Left renal cortex interstitium (tissue), 4 donors: Measurements from ENCODE around the gene NPAS4. TPM values are rescaled to one million over a fixed set of nuclear protein-coding genes. Genes with fewer than 3 reads are reported as not detected.

Experiments
- DNase-seq, 4 donors: peaks; one replicate each; pipeline ENCODE4 v3.0.0-alpha.2; 2013; ENCODE audit warnings: low read depth in 4 of 4, low spot score in 2 of 4, missing footprints in 1 of 4
- polyA plus RNA-seq, 4 donors: library from polyadenylated mRNA; unstranded; fragments of 120-200 nt; gene quantifications; one replicate each; pipeline ENCODE4 v1.2.1, GENCODE V29; 2013; ENCODE audit not compliant: insufficient read length in 4 of 4

NPAS4 gene
- polyA plus RNA-seq, 4 donors, result 0.06 to 0.54 (median 0.22) TPM

DNA sequence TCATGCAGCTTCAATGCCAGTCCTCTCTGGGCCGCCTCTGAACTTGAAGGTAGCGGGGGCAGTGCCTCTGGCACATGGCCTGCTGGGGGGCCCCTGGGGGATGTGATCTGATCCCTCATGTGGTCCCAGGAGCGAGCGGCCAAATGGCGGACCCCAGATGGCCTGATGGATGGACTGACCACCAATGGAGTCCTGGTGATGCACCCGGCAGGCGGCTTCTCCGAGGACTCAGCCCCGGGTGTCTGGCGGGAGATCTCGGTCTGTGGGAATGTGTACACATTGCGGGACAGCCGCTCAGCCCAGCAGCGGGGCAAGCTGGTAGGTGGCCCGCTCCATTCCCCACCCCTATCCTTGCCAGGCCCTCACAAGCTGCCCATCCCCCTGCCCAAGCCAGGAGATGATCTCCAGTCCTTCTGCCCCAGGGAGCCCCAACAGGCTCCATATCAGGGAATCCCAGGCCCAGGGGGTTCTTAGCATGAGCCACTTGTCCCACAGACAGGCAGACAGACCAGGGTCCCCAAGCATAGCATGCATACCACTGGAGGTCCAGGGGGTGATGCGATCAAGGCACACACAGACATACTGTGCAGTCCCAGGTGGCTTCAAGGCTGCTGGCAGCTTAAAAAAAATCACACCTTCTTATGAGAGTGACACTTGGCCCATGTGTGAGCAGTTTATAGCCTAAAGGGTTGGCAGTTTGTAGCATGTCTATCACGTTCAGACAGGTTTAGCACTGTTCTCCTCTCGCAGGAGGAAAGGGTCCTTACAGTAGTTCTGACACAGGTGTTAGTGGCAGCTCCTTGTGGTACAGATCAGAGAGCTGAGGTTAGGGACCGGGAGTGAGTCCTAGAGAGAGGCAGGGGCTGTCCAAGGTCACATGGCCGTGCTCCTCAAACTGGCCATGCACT is 53.0 kb downstream of the NPAS4 start:
- DNase-seq, result no peak

GRCh38 chr11:66475349-66476172 is 54.7 kb downstream of the NPAS4 start:
- DNase-seq, result no peak

Other genes with a start within 250 kb of the NPAS4 start
- 10 to 100 TPM; 14.7 to 31.0 (median 25.7) TPM for gene KLC2, start 163.3 kb upstream of the NPAS4 start, polyA plus RNA-seq
- gene RAB1B, start 152.4 kb upstream of the NPAS4 start, polyA plus RNA-seq, result 100 to 1,000 TPM; 122 to 168 (median 138) TPM
- gene CNIH2, start 142.9 kb upstream of the NPAS4 start, polyA plus RNA-seq, result 1 to 10 TPM; 3.3 to 4.9 (median 4.2) TPM
- 10 to 100 TPM; 51.4 to 68.7 (median 57.8) TPM for gene YIF1A, start 131.9 kb upstream of the NPAS4 start, polyA plus RNA-seq
- under 1 TPM in 2 of 4 donors, not detected in 2; 0.12 to 0.24 TPM for gene TMEM151A, start 129.1 kb upstream of the NPAS4 start, polyA plus RNA-seq
- gene CD248, start 104.0 kb upstream of the NPAS4 start, polyA plus RNA-seq, result 100 to 1,000 TPM in 1 of 4 donors, 10 to 100 TPM in 3; 56.9 to 102 (median 72.8) TPM
- 1 to 10 TPM; 1.8 to 3.7 (median 2.9) TPM for gene RIN1, start 84.6 kb upstream of the NPAS4 start, polyA plus RNA-seq
- 10 to 100 TPM; 30.8 to 38.6 (median 34.8) TPM for gene BRMS1, start 75.9 kb upstream of the NPAS4 start, polyA plus RNA-seq
- gene B4GAT1, start 73.4 kb upstream of the NPAS4 start, polyA plus RNA-seq, result 10 to 100 TPM; 50.3 to 64.6 (median 51.9) TPM
- gene SLC29A2, start 49.3 kb upstream of the NPAS4 start, polyA plus RNA-seq, result 10 to 100 TPM; 14.6 to 33.0 (median 22.3) TPM
- gene MRPL11, start 17.8 kb downstream of the NPAS4 start, polyA plus RNA-seq, result 10 to 100 TPM; 67.7 to 87.7 (median 78.9) TPM
- 1 to 10 TPM; 4.5 to 7.8 (median 6.4) TPM for gene PELI3, start 45.9 kb downstream of the NPAS4 start, polyA plus RNA-seq
- gene DPP3, start 59.4 kb downstream of the NPAS4 start, polyA plus RNA-seq, result 10 to 100 TPM; 19.6 to 31.2 (median 25.5) TPM
- gene BBS1, start 89.6 kb downstream of the NPAS4 start, polyA plus RNA-seq, result 100 to 1,000 TPM in 1 of 4 donors, 10 to 100 TPM in 3; 61.4 to 102 (median 79.8) TPM
- gene ZDHHC24, start 125.0 kb downstream of the NPAS4 start, polyA plus RNA-seq, result 10 to 100 TPM in 2 of 4 donors, 1 to 10 TPM in 2; 5.9 to 13.3 (median 9.9) TPM
- under 1 TPM; 0.31 to 0.69 (median 0.63) TPM for gene ACTN3, start 125.9 kb downstream of the NPAS4 start, polyA plus RNA-seq
- 100 to 1,000 TPM in 2 of 4 donors, 10 to 100 TPM in 2; 88.3 to 102 (median 101) TPM for gene CTSF, start 147.6 kb downstream of the NPAS4 start, polyA plus RNA-seq
- gene CCDC87, start 172.0 kb downstream of the NPAS4 start, polyA plus RNA-seq, result under 1 TPM; 0.24 to 0.37 (median 0.34) TPM
- gene CCS, start 172.2 kb downstream of the NPAS4 start, polyA plus RNA-seq, result 10 to 100 TPM; 39.1 to 78.2 (median 64.9) TPM
- gene RBM14, start 195.6 kb downstream of the NPAS4 start, polyA plus RNA-seq, result 100 to 1,000 TPM in 1 of 4 donors, 10 to 100 TPM in 3; 55.6 to 105 (median 80.4) TPM
- 100 to 1,000 TPM; 242 to 267 (median 260) TPM for gene RBM4, start 217.7 kb downstream of the NPAS4 start, polyA plus RNA-seq